GM12873 (cell line): ENCODE results near the gene F8.

Experiments used
- TF ChIP-seq, protein P1 (sequence below): IDR thresholded peaks from 2 replicates; pipeline ENCODE4 v1.5.1; 2012; ENCODE audit warnings: low read depth, mild to moderate bottlenecking, moderate library complexity, low read length, control low read depth; ENCODE audit not compliant: insufficient read depth; ENCODE audit errors: missing control alignments

The F8 gene

DNA sequence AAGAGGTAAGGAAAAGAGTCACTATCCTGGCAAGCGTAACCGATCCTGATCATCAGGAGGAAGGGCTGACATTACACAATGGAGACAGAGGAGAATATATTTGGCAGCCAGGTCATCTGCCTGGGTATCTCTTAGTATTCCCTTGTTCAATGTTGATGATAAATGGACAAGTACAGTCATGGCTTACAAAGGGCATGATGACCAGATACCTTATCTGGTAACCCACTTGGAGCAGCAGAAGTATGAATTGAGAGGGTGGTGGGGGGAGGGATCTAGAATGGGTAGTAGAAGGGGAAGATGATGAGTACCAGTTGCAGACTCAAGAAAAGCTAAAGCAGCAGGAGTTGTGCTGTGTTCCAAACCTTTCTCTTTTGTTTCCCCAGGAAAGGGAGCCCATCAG is 17.3 kb downstream of the F8 start:
- TF ChIP-seq, protein P1, sequence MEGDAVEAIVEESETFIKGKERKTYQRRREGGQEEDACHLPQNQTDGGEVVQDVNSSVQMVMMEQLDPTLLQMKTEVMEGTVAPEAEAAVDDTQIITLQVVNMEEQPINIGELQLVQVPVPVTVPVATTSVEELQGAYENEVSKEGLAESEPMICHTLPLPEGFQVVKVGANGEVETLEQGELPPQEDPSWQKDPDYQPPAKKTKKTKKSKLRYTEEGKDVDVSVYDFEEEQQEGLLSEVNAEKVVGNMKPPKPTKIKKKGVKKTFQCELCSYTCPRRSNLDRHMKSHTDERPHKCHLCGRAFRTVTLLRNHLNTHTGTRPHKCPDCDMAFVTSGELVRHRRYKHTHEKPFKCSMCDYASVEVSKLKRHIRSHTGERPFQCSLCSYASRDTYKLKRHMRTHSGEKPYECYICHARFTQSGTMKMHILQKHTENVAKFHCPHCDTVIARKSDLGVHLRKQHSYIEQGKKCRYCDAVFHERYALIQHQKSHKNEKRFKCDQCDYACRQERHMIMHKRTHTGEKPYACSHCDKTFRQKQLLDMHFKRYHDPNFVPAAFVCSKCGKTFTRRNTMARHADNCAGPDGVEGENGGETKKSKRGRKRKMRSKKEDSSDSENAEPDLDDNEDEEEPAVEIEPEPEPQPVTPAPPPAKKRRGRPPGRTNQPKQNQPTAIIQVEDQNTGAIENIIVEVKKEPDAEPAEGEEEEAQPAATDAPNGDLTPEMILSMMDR = no peak

DNA sequence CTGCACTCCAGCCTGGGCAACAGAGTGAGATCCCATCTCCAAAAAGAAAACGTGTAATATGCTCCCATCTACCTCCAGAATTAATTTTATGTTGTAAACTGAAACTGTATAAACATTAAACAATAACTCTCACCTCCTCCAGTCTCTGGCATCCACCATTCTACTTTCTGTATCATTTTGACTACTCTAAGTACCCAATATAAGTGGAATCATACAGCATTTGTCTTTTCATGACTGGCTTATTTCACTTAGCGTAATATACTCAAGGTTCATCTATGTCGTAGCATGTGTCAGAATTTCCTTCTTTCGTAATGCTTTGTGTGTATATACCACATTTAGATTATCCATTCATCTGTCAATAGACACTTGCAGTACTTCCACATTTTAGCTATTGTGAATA is 20.6 kb downstream of the F8 start:
- TF ChIP-seq, protein P1 = no peak

DNA sequence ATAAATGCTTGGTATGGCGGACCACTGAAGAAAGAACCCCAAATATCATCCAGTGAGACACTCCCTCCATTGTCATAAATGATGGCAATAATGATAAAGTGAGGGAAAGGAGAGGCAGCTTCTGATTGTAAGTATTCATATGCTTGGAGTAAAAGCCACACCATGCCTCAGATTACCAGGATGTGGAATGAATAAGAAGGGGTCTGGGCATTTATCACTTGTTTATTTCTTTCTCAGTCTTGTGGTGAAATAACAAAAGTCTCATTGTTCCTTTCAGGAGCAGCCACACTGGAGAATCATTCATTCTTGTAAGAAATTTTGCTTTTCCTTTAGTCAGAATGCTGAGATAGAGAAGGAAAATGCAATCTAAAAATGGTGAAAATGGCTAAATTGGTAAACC is 21.7 kb downstream of the F8 start:
- TF ChIP-seq, protein P1 = no peak

DNA sequence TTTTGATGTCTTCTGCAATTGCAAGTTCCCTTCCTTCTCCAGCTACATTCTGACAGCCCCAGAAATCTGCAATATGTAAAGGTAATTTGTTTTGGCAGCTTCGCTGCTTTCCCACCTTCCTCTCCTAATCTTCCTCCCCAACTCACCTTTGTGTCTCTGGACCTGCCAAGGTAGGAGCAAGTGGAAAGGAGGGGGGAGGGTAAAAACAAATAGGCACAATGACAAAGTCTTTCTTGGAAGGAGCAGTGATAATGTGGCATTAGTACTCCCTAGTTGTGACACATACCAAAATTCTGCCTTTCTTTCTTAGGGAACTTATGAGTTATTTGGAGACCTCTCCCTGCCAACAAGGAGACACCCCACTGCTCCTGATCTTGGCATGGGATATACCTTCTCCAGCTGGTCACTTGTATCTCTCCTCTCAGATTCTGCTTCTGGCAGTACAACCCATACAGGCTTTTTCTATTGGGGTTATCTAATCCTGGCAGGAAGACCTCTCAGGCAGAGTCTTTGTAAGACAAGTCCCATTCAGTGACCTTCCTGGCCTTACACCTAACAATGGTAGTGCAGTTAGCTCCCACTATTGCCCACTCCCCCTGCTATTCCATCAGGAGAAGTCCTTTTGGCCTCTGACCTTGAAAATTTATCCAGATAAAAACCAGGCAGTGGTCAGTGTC is 24.2 kb downstream of the F8 start:
- TF ChIP-seq, protein P1 = no peak

DNA sequence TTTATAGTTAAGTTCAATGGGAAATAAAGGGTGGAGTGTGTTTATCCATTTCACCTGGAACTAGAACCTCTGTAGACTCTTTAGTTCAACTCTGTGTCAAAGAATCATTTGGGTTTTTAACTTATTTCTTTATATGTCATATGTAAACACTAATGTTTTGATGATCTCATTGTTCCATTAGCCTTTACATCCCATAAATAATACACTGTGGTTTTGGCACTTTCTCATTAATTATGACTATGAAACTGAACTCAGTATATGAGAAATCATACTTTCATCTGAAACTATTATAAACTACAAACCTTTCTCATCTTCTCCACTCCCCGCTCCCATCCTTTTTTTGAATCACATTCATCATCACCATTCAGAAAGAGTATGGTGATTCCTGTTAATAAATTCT is 31.0 kb downstream of the F8 start:
- TF ChIP-seq, protein P1 = no peak

DNA sequence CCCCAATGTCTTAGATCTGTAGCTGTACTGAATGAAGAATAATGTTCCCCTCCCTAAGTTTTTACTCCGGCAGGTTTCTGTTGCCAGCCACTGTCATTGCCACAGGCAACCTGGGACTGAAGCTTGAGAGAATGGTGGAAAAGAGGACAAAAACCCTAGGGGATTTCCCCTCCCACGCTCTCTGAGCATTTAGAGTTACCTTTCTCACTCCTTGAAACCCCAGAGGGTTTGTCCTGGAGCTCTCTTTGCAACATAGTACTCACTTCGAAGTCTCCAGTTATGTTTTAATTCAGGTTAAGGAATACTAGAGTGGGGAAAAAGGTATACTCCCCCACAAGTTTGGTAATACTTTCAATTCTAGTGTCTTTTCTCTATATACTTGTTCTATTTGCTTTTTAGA is 31.5 kb downstream of the F8 start:
- TF ChIP-seq, protein P1 = no peak

DNA sequence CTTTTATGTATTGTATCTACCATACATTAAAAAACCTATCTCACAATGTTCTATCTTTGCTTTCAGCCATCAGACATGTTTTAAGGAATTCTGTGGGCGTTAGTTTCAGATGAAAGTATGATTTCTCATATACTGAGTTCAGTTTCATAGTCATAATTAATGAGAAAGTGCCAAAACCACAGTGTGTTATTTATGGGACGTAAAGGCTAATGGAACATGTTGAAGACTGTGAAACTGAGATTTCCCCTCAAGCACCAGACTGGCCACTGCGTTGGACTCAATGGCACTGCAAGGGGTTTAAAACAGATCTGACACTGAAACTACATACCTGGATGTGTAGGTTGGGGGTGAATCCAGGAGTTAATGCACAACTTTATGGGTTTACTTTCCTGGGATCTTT is 32.0 kb downstream of the F8 start:
- TF ChIP-seq, protein P1 = no peak
